HTERT RPE-1 (cell line): ENCODE data around the gene THAP7.
"Not testable (repeated sequence)": the region's sequence is repeated elsewhere in the genome, so short reads cannot be mapped to it uniquely, and the experiment has no call there.

Source experiments
- in situ Hi-C: fragments of 300-500 bp; cut with MboI; formaldehyde crosslinking; loops from 4 replicates; pipeline ENCODE4 v1.14.3; 2020; ENCODE audit warnings: low sequenced_read_pairs

The THAP7 gene

GRCh38 chr22:20979940-20980453 is 21.9 kb downstream of the THAP7 start:
- in situ Hi-C loops: no loop called here

- in situ Hi-C loops: no loop called here
These were observed 22.6 kb downstream of the THAP7 start for GRCh38 chr22:20979243-20979809.

- in situ Hi-C loops: no loop called here
These were observed 23.5 kb downstream of the THAP7 start for GRCh38 chr22:20978419-20978818.

- in situ Hi-C loops: no loop called here
These were observed 24.3 kb downstream of the THAP7 start for GRCh38 chr22:20977516-20978170.

GRCh38 chr22:20977019-20977418 is 24.9 kb downstream of the THAP7 start:
- in situ Hi-C loops: no loop called here

GRCh38 chr22:20976291-20976877 is 25.5 kb downstream of the THAP7 start:
- in situ Hi-C loops: no loop called here

GRCh38 chr22:20975541-20976290 is 26.2 kb downstream of the THAP7 start:
- in situ Hi-C loops: no loop called here

- in situ Hi-C loops: no loop called here
These were observed 27.5 kb downstream of the THAP7 start for GRCh38 chr22:20974336-20974955.

- in situ Hi-C loops: no loop called here
These were observed 28.2 kb downstream of the THAP7 start for GRCh38 chr22:20973634-20974286.

- in situ Hi-C loops: no loop called here
These were observed 28.9 kb downstream of the THAP7 start for GRCh38 chr22:20972933-20973577.

- in situ Hi-C loops: not testable (repeated sequence)
These were observed 29.8 kb downstream of the THAP7 start for GRCh38 chr22:20972014-20972694.

- in situ Hi-C loops: no loop called here
These were observed 30.8 kb downstream of the THAP7 start for GRCh38 chr22:20970939-20971657.

- in situ Hi-C loops: no loop called here
These were observed 33.5 kb downstream of the THAP7 start for GRCh38 chr22:20968281-20968977.

GRCh38 chr22:20967697-20968211 is 34.2 kb downstream of the THAP7 start:
- in situ Hi-C loops: no loop called here

- in situ Hi-C loops: no loop called here
These were observed 34.8 kb downstream of the THAP7 start, which contains the start of gene AIFM3 for GRCh38 chr22:20966883-20967696. AIFM3 (plus strand) TSS chr22:20967255; CDS start chr22:20967945, 690 bp downstream.

- in situ Hi-C loops: no loop called here
These were observed 35.7 kb downstream of the THAP7 start for GRCh38 chr22:20965888-20966855.
